ENCODE measurements around the gene TAS2R41.

DNA sequence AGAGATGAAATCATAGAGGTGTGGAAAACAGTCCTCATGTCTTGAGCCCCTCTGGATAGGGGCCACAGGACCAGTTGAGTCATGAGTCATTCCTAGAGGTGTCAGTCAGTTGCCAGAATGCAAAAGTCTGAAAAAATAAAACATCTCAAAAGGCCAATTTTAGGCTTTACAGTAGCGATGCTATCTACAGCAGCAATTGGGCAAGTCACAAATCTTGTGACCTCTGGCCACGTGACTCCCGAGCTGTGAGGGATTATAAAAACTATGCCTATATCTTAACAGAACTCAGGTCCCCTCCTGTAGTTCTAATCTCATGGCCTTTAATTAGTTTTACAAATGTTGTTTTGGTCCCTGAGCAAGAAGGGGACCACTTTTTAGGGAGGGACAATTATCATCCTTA is 15.6 kb upstream of the TAS2R41 start:
- TF ChIP-seq PHF8 (IDR thresholded peaks at IDR 0.05; ENCODE audit: borderline replicate concordance, low read depth) (no peak), POLR2A (IDR thresholded peaks at IDR 0.05; ENCODE audit: low read length) (no peak), RAD21 (conservative IDR thresholded peaks at IDR 0.05 in 1 of 2, IDR thresholded peaks at IDR 0.05 in 1 of 2) (no peak), HOXB13 (CRISPR knock-in tag; IDR thresholded peaks at IDR 0.05; ENCODE audit: low read depth) (no peak), HEYL (CRISPR knock-in tag; IDR thresholded peaks at IDR 0.05) (no peak), SMC3 (IDR thresholded peaks at IDR 0.05) (no peak), NFE2L2 (conservative IDR thresholded peaks at IDR 0.05; ENCODE audit: low read length) (no peak), RCOR1 (IDR thresholded peaks at IDR 0.05; ENCODE audit: low read depth, low read length) (no peak)
- TF ChIP-seq, protein P1, sequence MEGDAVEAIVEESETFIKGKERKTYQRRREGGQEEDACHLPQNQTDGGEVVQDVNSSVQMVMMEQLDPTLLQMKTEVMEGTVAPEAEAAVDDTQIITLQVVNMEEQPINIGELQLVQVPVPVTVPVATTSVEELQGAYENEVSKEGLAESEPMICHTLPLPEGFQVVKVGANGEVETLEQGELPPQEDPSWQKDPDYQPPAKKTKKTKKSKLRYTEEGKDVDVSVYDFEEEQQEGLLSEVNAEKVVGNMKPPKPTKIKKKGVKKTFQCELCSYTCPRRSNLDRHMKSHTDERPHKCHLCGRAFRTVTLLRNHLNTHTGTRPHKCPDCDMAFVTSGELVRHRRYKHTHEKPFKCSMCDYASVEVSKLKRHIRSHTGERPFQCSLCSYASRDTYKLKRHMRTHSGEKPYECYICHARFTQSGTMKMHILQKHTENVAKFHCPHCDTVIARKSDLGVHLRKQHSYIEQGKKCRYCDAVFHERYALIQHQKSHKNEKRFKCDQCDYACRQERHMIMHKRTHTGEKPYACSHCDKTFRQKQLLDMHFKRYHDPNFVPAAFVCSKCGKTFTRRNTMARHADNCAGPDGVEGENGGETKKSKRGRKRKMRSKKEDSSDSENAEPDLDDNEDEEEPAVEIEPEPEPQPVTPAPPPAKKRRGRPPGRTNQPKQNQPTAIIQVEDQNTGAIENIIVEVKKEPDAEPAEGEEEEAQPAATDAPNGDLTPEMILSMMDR (IDR thresholded peaks at IDR 0.05): no peak
- TF ChIP-seq, protein P2, sequence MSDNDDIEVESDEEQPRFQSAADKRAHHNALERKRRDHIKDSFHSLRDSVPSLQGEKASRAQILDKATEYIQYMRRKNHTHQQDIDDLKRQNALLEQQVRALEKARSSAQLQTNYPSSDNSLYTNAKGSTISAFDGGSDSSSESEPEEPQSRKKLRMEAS (IDR thresholded peaks at IDR 0.05): no peak
- TF ChIP-seq, protein P3, sequence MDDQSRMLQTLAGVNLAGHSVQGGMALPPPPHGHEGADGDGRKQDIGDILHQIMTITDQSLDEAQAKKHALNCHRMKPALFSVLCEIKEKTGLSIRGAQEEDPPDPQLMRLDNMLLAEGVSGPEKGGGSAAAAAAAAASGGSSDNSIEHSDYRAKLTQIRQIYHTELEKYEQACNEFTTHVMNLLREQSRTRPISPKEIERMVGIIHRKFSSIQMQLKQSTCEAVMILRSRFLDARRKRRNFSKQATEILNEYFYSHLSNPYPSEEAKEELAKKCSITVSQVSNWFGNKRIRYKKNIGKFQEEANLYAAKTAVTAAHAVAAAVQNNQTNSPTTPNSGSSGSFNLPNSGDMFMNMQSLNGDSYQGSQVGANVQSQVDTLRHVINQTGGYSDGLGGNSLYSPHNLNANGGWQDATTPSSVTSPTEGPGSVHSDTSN (IDR thresholded peaks at IDR 0.05): no peak
